ENCODE measurements around the gene KIF4A.

DNA sequence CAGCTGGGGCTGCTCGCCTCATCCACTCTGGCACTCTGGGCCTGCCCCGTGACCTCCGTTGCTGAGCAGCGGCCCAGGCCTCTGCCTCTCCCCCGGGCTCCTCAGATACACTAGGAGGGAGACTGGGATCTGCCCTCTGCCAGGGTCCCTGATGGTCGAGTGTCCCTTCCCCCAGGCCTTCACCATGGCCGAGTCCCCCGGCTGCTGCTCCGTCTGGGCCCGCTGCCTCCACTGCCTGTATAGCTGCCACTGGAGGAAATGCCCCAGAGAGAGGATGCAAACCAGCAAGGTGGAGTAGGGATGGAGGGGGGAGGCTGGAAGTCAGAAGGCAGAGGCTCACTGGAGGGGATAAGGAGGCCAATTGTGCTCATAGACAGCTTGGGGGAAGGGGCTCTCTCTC lies 134.9 kb downstream of the KIF4A start:
- TF ChIP-seq CTCF (optimal IDR thresholded peaks at IDR 0.05 in 1 of 3, IDR thresholded peaks at IDR 0.05 in 1 of 3, conservative IDR thresholded peaks at IDR 0.05 in 1 of 3; ENCODE audit: extremely low read depth in 1 of 3, insufficient read depth in 2 of 3, low read length in 3 of 3) (no peak), EZH2 (IDR thresholded peaks at IDR 0.05; ENCODE audit: low read length) (no peak)
